Activated naive CD4-positive, alpha-beta T cell treated with anti-CD3 and anti-CD28 coated beads for 36 hours (primary cell): Measurements from ENCODE around the gene PWWP3B. TPM values are rescaled to one million over a fixed set of nuclear protein-coding genes. Genes with fewer than 3 reads are reported as not detected.
"Not testable (repeated sequence)": the region's sequence is repeated elsewhere in the genome, so short reads cannot be mapped to it uniquely, and the experiment has no call there.

Experiments
- CTCF ChIA-PET: fragments of 350-600 bp; sonication (Branson Sonifier 250); formaldehyde crosslinking; loops from one replicate; lab custom pipeline; 2021; ENCODE audit warnings: antibody characterized with exemption; lab: Charles Lee
- DNase-seq: peaks from one replicate; pipeline ENCODE4 v3.0.0-alpha.2; 2020
- H3K27ac Mint-ChIP-seq: one replicate; pipeline ENCODE4 v1.8.0; 2021; ENCODE audit warnings: mild to moderate bottlenecking, mixed read lengths
- H3K27me3 Mint-ChIP-seq: one replicate; pipeline ENCODE4 v1.8.0; 2021; ENCODE audit warnings: low read depth, mixed read lengths
- H3K36me3 Mint-ChIP-seq: one replicate; pipeline ENCODE4 v1.8.0; 2021; ENCODE audit warnings: low read depth, mixed read lengths
- H3K4me1 Mint-ChIP-seq: one replicate; pipeline ENCODE4 v1.8.0; 2021; ENCODE audit warnings: low read depth, mixed read lengths
- H3K4me3 Mint-ChIP-seq: one replicate; pipeline ENCODE4 v1.8.0; 2021; ENCODE audit warnings: mild to moderate bottlenecking, moderate library complexity, mixed read lengths
- H3K9me3 Mint-ChIP-seq: one replicate; pipeline ENCODE4 v1.8.0; 2021; ENCODE audit warnings: mixed read lengths
- intact Hi-C: fragments of 100-400 bp; cut with micrococcal nuclease; formaldehyde crosslinking; loops from one replicate; pipeline ENCODE4 v1.15.1; 2023
- total RNA-seq, 2 experiments: library from RNA; stranded (reverse); gene quantifications; one replicate each; pipeline ENCODE4 v1.2.3, GENCODE V29; 2021

PWWP3B gene
- total RNA-seq = not detected

DNA sequence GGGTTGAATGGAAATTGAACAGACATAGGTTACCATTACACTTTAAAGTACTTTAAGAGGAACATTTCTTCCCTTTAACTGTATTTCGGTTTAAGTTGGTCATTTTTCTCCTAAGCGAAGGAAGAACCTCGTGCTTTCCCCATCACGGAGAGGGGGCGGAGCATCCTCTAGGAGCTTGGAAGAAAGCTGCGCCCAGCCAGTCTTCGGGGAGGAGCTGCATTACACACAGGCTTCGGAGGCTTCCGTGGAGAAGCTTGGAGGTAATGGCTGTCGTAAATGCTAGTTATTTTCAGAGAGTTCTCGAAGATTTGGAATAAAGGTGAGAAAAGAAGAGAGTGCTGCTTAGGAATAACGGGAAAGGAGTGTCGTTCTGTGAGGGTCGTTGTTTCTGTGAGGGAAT, at the start of gene PWWP3B:
Gene PWWP3B, plus strand, starts transcription at position 199 of the 400 bp plus-strand sequence. CDS start 37,128 bp downstream, outside the sequence.
- Mint-ChIP-seq H3K9me3 (no peaks in the 10 kb centered on the region), H3K27me3 (no peaks in the 10 kb centered on the region), H3K4me3 (no peak within 1 kb of the TSS), H3K27ac (no peak within 1 kb of the TSS), H3K36me3 (no peaks in the 10 kb centered on the region), H3K4me1 (no peaks in the 10 kb centered on the region)
- CTCF ChIA-PET = interaction anchor here (0.7 kb wide), 1 partner anchor 156 kb away, joined by 3 read pairs; no protein-coding TSS in a partner anchor
- intact Hi-C loops = no loop called here
- no peak for DNase-seq

DNA sequence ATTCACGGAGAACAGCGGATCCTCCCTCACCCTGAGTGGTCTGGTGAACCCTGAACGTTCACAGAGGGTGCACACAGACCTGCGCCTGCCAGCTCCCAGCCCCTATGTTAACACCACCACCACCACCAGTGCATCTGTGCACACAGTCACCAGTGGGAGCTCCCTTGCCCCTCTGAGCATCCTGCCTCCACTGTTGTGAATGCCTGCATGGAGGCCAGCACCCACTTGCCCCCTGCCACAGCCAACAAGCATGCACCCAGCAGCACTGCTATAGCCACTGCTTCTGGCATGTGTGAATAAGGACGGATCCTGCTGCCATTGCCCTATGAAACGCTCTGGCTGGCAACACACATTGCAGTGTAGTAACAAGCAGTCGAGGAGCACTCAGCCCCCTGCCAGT, 29.1 kb upstream of the PWWP3B start:
- no peak for DNase-seq
- Mint-ChIP-seq H3K27ac (no peak overlapping the region), H3K36me3 (no peaks in the 10 kb centered on the region), H3K4me3 (no peak overlapping the region), H3K4me1 (no peaks in the 10 kb centered on the region), H3K27me3 (no peaks in the 10 kb centered on the region), H3K9me3 (peaks cover 5% of the 10 kb centered on the region)
- CTCF ChIA-PET = no interaction called here
- intact Hi-C loops = no loop called here

DNA sequence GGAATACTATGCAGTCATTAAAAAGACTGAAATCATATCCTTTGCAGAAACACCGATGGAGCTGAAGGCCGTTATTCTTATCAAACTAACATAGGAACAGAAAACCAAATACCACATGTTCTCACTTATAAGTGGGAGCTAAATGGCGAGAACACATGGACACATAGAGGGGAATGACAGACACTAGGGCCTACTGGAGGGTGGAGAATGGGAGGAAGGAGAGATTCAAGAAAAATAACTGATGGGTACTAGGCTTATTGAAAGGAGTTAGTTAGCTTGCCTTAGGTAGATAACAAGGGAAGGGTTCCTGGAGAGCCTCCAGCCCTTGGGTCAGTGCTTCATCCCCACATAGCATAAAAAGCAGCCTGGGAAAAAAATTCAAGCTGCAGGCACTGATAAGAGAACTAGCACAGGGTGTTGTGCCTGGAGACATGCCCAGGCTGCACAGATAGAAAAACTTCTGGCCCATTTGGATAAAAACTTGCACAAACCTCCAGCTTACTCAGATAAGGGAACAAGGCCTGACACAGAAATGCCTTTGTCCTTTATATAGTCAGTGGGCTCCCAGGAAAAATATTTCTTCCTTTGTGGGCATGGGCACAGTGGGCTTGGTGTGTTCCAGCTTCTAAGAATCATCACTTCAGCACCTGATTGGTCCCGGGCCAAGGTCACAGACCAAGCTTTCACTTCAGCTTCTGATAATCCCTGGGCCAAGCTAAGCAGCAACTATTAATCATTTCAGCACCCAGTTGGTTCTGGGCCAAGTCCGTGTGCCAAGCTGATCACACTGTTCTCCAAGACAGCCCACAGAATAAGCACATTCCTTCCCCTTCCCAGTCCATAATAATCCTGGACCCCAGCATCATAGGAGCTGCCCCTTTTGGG, 23.1 kb upstream of the PWWP3B start:
- Mint-ChIP-seq H3K27ac (no peak overlapping the region), H3K27me3 (no peaks in the 10 kb centered on the region), H3K4me1 (no peaks in the 10 kb centered on the region), H3K4me3 (no peak overlapping the region), H3K9me3 (peaks cover 5% of the 10 kb centered on the region), H3K36me3 (no peaks in the 10 kb centered on the region)
- DNase-seq = no peak
- CTCF ChIA-PET = no interaction called here
- intact Hi-C loops = no loop called here

DNA sequence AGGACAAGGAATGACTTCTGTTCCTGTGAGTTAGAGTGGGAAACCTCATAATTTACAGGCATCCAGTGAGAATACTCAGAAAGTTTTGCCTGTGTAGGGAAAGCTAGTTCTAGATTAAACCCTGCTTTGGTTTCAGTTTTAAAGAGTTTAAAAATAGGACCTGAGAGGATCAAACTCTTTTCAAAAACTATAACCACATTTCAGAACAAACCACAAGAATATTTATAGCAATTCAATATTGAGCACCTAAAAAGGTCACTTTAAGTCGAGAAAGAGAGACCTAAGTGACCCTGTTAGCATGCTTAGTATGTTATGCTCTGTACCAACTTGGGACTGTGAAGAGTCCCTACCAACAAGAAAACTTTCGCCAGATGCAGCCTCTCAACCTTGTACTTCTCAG, 17.4 kb upstream of the PWWP3B start:
- H3K36me3 Mint-ChIP-seq = no peaks in the 10 kb centered on the region
- intact Hi-C loops = no loop called here
- CTCF ChIA-PET = no interaction called here
- no peak for DNase-seq
- H3K27ac Mint-ChIP-seq = no peak overlapping the region
- H3K4me1 Mint-ChIP-seq = no peaks in the 10 kb centered on the region
- H3K9me3 Mint-ChIP-seq = peaks cover 2% of the 10 kb centered on the region
- no peaks in the 10 kb centered on the region for H3K27me3 Mint-ChIP-seq
- H3K4me3 Mint-ChIP-seq = no peak overlapping the region

DNA sequence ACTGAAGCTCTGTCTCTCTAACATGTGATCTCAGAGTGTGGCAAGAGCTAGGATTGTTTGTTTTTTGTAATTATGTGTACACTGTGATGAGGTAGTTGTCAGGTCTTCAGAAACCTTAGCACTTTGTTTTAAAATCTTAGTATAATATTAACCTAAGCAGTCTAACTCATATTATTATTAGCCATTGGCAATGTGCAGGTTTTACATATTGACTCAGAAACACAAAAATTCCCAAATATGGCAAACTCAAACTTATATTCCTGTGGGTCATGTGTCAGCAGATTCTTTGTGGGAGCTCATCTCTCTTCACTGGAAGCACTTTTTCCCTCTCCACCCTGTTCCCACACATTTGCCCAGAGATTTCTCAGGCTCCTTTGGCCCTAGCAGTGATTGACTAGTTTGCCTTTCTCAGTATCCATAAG, 8.2 kb upstream of the PWWP3B start:
- no peak overlapping the region for H3K27ac Mint-ChIP-seq
- no peaks in the 10 kb centered on the region for H3K9me3 Mint-ChIP-seq
- CTCF ChIA-PET = no interaction called here

DNA sequence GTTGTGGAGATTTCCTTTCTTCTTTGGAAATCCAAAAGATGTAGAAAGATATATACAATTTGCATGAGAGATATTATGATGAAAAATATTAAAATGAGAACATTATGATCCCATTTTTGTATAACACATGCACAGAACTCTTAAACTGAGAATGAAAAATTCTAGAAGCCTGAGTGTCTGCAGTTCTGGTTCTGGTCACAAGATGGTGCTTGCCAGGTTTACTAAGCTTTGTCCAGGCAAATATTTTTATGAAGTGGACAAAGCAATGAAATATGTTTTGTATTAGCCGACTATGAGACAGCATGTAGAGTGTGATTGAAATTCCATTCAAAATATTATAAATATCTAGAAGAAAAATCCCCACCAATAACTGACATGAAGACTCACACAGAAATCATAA, 2.2 kb downstream of the PWWP3B start:
- Mint-ChIP-seq H3K27ac (no peak overlapping the region), H3K36me3 (no peaks in the 10 kb centered on the region), H3K4me1 (no peaks in the 10 kb centered on the region), H3K27me3 (no peaks in the 10 kb centered on the region), H3K4me3 (no peak overlapping the region), H3K9me3 (no peaks in the 10 kb centered on the region)
- CTCF ChIA-PET = no interaction called here
- intact Hi-C loops = no loop called here
- DNase-seq = no peak

More for the DNA sequence above, 8.2 kb upstream of the PWWP3B start:
- Mint-ChIP-seq H3K27me3 (no peaks in the 10 kb centered on the region), H3K36me3 (no peaks in the 10 kb centered on the region), H3K4me3 (no peak overlapping the region), H3K4me1 (no peaks in the 10 kb centered on the region)
- no peak for DNase-seq
- intact Hi-C loops = no loop called here

DNA sequence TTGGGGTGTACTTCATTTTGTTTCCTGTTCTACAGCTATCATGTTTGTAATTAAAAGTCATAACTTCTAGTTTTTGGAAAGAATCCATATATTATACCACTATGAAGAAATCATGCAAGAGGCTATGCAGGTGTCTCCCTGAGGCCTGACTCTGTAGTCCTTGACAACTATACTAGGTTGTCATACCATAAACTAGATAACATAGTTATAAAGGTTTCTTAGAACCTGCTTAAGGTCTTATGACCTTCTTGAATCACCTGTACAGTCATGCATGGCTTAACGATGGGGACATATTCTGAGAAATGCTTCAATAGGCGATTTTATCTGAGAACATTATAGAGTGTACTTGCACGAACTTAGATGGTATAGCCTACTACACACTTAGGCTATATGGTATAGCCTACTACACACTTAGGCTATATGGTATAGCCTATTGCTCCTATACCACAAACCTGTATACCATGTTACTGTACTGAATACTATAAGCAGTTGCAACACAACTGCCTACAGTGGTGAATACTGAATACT, 3.3 kb downstream of the PWWP3B start:
- CTCF ChIA-PET = no interaction called here
- H3K36me3 Mint-ChIP-seq = no peaks in the 10 kb centered on the region
- no peaks in the 10 kb centered on the region for H3K27me3 Mint-ChIP-seq

DNA sequence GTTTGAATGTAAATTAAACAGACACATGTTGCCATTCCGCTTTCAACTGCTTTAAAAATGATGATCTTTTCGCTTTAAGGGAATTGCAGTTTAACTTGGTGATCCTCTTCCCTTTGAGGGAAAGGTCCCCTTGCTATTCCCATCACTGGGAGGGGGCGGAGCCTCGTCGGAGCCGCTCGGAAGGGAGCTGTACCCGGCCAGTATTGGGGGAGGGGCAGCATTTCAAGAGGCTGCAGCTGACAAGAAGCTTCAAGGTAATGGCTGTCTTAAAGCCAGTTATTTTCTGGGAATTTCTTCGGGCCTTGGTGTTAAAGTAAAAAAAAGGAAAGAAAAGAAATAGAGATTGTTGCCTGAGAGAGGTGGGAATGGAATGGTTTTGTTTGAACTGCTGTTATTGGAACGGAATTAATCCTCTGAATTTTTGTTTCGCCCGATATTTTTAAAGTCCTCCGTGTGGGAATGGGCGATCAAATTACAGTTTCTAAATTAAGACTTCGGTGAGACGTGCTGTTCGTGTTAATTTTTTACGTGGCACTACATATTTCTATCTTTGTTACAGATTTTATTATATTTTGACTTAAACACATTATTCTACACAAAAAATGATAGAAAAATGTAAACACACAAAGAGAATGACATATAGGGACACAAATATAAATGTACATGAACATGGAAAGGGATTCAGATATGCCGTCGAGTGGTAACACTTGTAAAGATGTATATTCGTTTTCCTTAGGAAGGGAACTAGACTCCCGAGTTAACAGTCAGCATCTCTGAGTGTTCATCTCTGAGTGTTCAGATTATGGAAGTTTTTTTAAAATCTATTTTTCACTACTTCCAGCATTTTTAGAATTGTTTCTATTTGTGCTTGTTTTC, 9.2 kb downstream of the PWWP3B start:
- H3K4me1 Mint-ChIP-seq = no peaks in the 10 kb centered on the region
- no peaks in the 10 kb centered on the region for H3K36me3 Mint-ChIP-seq
- no peak for DNase-seq
- intact Hi-C loops = no loop called here
- CTCF ChIA-PET = no interaction called here
- H3K27ac Mint-ChIP-seq = no peak overlapping the region
- peaks cover 2% of the 10 kb centered on the region for H3K27me3 Mint-ChIP-seq
- no peak overlapping the region for H3K4me3 Mint-ChIP-seq
- H3K9me3 Mint-ChIP-seq = no peaks in the 10 kb centered on the region

More for the DNA sequence above, 3.3 kb downstream of the PWWP3B start:
- DNase-seq = no peak
- H3K4me1 Mint-ChIP-seq = no peaks in the 10 kb centered on the region
- no peaks in the 10 kb centered on the region for H3K9me3 Mint-ChIP-seq
- intact Hi-C loops = no loop called here
- H3K4me3 Mint-ChIP-seq = no peak overlapping the region
- no peak overlapping the region for H3K27ac Mint-ChIP-seq

DNA sequence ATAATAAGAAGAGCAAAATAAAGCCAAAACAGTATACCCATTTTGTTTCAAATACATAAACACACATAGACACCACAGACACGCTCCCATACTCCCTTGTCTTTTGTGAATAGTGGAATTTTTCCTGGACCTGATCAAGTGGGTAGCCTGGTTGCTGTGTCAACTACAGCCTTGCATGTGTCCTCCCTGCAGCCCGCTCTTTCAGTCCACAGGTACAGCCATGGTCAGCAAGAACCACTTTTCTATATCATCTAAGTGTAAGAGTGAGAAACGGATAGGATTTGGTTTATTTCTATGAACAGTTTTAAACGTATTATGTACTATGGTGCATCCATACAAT, 9.8 kb downstream of the PWWP3B start:
- Mint-ChIP-seq H3K27me3 (peaks cover 2% of the 10 kb centered on the region), H3K36me3 (no peaks in the 10 kb centered on the region), H3K4me3 (no peak overlapping the region), H3K27ac (no peak overlapping the region), H3K4me1 (no peaks in the 10 kb centered on the region), H3K9me3 (no peaks in the 10 kb centered on the region)
- CTCF ChIA-PET = no interaction called here
- intact Hi-C loops = no loop called here
- DNase-seq = no peak

DNA sequence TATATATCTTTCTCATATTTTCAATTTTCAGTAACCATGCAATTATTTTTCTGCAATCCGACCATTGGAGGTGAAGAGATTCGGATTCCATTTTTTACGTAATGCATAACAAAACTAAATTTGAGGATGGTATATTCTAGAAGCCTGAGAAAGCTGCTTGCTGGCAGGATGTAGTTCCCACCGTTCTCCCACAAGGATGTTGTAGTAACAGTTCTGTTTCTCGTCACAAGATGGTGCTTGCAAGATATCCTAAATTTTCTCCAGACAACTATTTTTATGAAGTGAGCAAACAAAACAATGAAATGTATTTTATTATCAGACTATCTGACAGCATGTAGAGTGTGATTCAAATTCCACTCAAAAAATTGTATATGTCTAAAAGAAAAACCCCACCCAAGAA, 10.7 kb downstream of the PWWP3B start:
- H3K4me3 Mint-ChIP-seq = no peak overlapping the region
- CTCF ChIA-PET = no interaction called here
- no peak for DNase-seq
- intact Hi-C loops = no loop called here
- no peaks in the 10 kb centered on the region for H3K9me3 Mint-ChIP-seq
- H3K27ac Mint-ChIP-seq = no peak overlapping the region
- no peaks in the 10 kb centered on the region for H3K4me1 Mint-ChIP-seq
- peaks cover 2% of the 10 kb centered on the region for H3K27me3 Mint-ChIP-seq
- H3K36me3 Mint-ChIP-seq = no peaks in the 10 kb centered on the region

DNA sequence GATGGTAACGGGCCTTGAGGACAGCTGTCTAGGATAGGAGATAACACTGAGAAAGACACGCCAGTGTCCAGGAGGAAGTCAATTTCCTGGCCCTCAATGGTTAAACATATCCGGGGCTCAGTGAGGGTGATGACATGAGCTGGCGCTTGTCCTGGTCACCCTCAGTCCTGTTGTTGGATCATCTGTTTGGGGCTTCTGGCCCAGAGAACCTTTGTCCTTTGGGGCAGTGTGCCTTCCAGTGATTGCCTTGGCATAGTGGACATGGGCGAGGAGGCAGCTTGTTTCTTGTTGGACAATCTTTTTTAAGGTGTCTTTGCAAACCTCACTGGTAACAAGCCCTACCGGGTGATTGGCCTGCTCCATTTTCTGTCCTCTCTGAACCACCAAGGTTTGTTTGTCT, 15.6 kb downstream of the PWWP3B start:
- DNase-seq, H3K27me3 Mint-ChIP-seq, CTCF ChIA-PET, H3K27ac Mint-ChIP-seq, intact Hi-C loops, H3K4me1 Mint-ChIP-seq, H3K4me3 Mint-ChIP-seq, H3K9me3 Mint-ChIP-seq, H3K36me3 Mint-ChIP-seq: not testable (repeated sequence)

DNA sequence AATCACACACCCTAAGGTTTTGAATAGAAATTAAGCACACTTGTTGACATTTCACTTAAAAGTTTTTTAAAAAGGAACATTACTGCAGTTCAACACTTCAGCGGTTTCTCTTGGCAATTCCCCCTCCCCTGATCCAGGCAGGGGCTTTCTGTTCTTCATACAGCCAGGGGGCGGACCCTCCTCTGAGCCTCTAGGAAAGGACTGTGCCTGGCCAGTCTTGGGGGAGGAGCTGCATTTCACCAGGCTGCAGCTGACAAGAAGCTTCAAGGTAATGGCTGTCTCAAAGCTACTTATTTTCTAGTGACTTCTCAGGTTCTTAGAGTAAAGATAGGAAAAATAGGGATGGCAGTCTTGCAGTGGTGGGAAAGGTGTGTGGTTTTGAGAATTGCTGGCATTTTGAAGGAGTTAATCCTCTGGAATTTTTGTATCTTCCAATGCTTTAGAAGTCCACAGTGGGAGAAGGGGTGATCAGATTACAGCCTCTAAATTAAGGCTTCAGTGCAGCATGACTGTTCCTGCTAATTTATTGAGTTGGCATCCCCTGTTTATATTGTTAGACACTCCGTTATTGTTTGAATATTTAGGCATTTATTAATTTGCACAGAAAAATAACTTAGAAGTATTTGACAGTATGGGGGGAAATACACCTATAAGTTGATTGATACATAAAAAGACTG, 33.5 kb downstream of the PWWP3B start:
- Mint-ChIP-seq H3K4me3 (no peak overlapping the region), H3K4me1 (no peaks in the 10 kb centered on the region), H3K27ac (no peak overlapping the region), H3K27me3 (no peaks in the 10 kb centered on the region), H3K9me3 (no peaks in the 10 kb centered on the region), H3K36me3 (no peaks in the 10 kb centered on the region)
- no peak for DNase-seq
- CTCF ChIA-PET = no interaction called here
- intact Hi-C loops = no loop called here
